CD14-positive monocyte (primary cell): Measurements from ENCODE around the gene NUP43. TPM values are rescaled to one million over a fixed set of nuclear protein-coding genes. Genes with fewer than 3 reads are reported as not detected.

Source experiments
- DNase-seq, 3 donors: peaks; one replicate each; pipeline ENCODE4 v3.0.0-alpha.2; 2011 to 2022
- H2AFZ ChIP-seq: 2 replicates; pipeline ENCODE4 v1.6.0; 2012; ENCODE audit warnings: mild to moderate bottlenecking, low read depth, low read length, inconsistent platforms; ENCODE audit not compliant: insufficient read depth, poor library complexity, severe bottlenecking
- H3K27ac ChIP-seq, 2 donors: 1 replicate in 1 of 2; 2 replicates in 1 of 2; pipeline ENCODE4 v1.5.1; 2012 to 2013; ENCODE audit warnings: low read length in 2 of 2, control low read depth in 1 of 2, inconsistent platforms in 1 of 2, low read depth in 1 of 2, mild to moderate bottlenecking in 1 of 2
- H3K27me3 ChIP-seq, 2 donors: one replicate each; pipeline versions ENCODE4 v1.6.0 to v1.6.1; 2011 to 2013; ENCODE audit warnings: low read length in 2 of 2; ENCODE audit not compliant: control insufficient read depth in 2 of 2, insufficient read depth in 2 of 2
- H3K36me3 ChIP-seq, 2 donors: replicated peaks in 1 of 2; 1 replicate in 1 of 2; 2 replicates in 1 of 2; pipeline versions ENCODE4 v1.5.1 to v1.6.1; 2012 to 2013; ENCODE audit warnings: low read length in 2 of 2, control low read depth in 1 of 2, inconsistent platforms in 1 of 2, mild to moderate bottlenecking in 1 of 2; ENCODE audit not compliant: insufficient read depth in 2 of 2, control insufficient read depth in 1 of 2
- H3K4me1 ChIP-seq, 2 donors: 1 replicate in 1 of 2; 2 replicates in 1 of 2; pipeline versions ENCODE4 v1.5.1 to v1.6.1; 2012 to 2013; ENCODE audit warnings: low read length in 2 of 2, control low read depth in 1 of 2, inconsistent platforms in 1 of 2, mild to moderate bottlenecking in 1 of 2, moderate library complexity in 1 of 2; ENCODE audit not compliant: insufficient read depth in 2 of 2, control insufficient read depth in 1 of 2
- H3K4me2 ChIP-seq: replicated peaks from 2 replicates; pipeline ENCODE3; 2012; ENCODE audit warnings: low read length, moderate library complexity, mild to moderate bottlenecking; ENCODE audit not compliant: poor library complexity, severe bottlenecking; ENCODE audit errors: extremely low read depth
- H3K4me3 ChIP-seq, 3 experiments: fragments of 200-600 bp in 1 of 3; sonication (generic) in 1 of 3; replicated peaks in 1 of 3; 1 replicate in 2 of 3; 2 replicates in 1 of 3; pipeline ENCODE4 v1.5.1; 2011 to 2013; ENCODE audit warnings: low read length in 3 of 3, mild to moderate bottlenecking in 3 of 3, control low read depth in 2 of 3, low read depth in 2 of 3, inconsistent platforms in 1 of 3, moderate library complexity in 1 of 3
- H3K79me2 ChIP-seq: 2 replicates; pipeline ENCODE4 v1.6.0; 2012; ENCODE audit warnings: mild to moderate bottlenecking, control low read depth, inconsistent platforms, low read length, moderate library complexity; ENCODE audit not compliant: insufficient read depth
- H3K9ac ChIP-seq: 2 replicates; pipeline ENCODE4 v1.6.0; 2017; ENCODE audit warnings: low read length, mild to moderate bottlenecking; ENCODE audit not compliant: insufficient read depth, poor library complexity, severe bottlenecking
- H3K9me3 ChIP-seq, 2 donors: replicated peaks in 1 of 2; 1 replicate in 1 of 2; 2 replicates in 1 of 2; pipeline versions ENCODE4 v1.5.1 to v1.6.1; 2012 to 2013; ENCODE audit warnings: low read length in 2 of 2, control low read depth in 1 of 2; ENCODE audit not compliant: control insufficient read depth in 1 of 2, insufficient read depth in 1 of 2
- H4K20me1 ChIP-seq: 2 replicates; pipeline ENCODE4 v1.6.0; 2012; ENCODE audit warnings: mild to moderate bottlenecking, low read length, control low read depth, moderate library complexity; ENCODE audit not compliant: insufficient read depth
- H3K27ac Mint-ChIP-seq, 7 donors: one replicate each; pipeline ENCODE4 v1.8.0; 2020; ENCODE audit warnings: mild to moderate bottlenecking in 7 of 7, mixed read lengths in 7 of 7, moderate library complexity in 6 of 7, inconsistent platforms in 2 of 7
- H3K27me3 Mint-ChIP-seq, 3 donors: one replicate each; pipeline ENCODE4 v1.8.0; 2021 to 2022; ENCODE audit warnings: low read depth in 3 of 3, mild to moderate bottlenecking in 3 of 3, mixed read lengths in 3 of 3, moderate library complexity in 3 of 3, inconsistent platforms in 1 of 3
- H3K36me3 Mint-ChIP-seq, 2 donors: one replicate each; pipeline ENCODE4 v1.8.0; 2020; ENCODE audit warnings: mixed read lengths in 2 of 2, inconsistent platforms in 1 of 2, mild to moderate bottlenecking in 1 of 2
- H3K4me1 Mint-ChIP-seq: one replicate; pipeline ENCODE4 v1.8.0; 2020; ENCODE audit warnings: mild to moderate bottlenecking, mixed read lengths
- H3K4me3 Mint-ChIP-seq, 2 donors: one replicate each; pipeline ENCODE4 v1.8.0; 2020; ENCODE audit warnings: mild to moderate bottlenecking in 2 of 2, mixed read lengths in 2 of 2, moderate library complexity in 1 of 2
- H3K9me3 Mint-ChIP-seq, 7 donors: one replicate each; pipeline ENCODE4 v1.8.0; 2020 to 2022; ENCODE audit warnings: mixed read lengths in 7 of 7, mild to moderate bottlenecking in 6 of 7, moderate library complexity in 6 of 7, inconsistent platforms in 2 of 7
- CTCF ChIP-seq: fragments of 200-600 bp; IDR thresholded peaks from one replicate; pipeline ENCODE4 v1.8.0; 2022; ENCODE audit warnings: antibody characterized with exemption, mild to moderate bottlenecking
- WGBS: methylation state at CpG from one replicate; pipeline ENCODE4 v1.1.5; 2013; ENCODE audit warnings: missing lambda C conversion rate; ENCODE audit not compliant: insufficient coverage; 5-methylcytosine and 5-hydroxymethylcytosine counted together
- intact Hi-C, 2 donors: fragments of 100-400 bp; cut with micrococcal nuclease; formaldehyde crosslinking; loops; one replicate each; pipeline versions ENCODE4 v1.15.0 to v1.15.1; 2023
- polyA minus RNA-seq: library from RNA; depleted of rRNA, polyadenylated mRNA; stranded (reverse); fragments of >200 nt; gene quantifications from 2 replicates; pipeline ENCODE4 v1.2.3, GENCODE V29; 2012
- polyA plus RNA-seq, 3 donors: library from polyadenylated mRNA; depleted of rRNA in 1 of 3; unstranded in 2 of 3; stranded (reverse) in 1 of 3; fragments of 300-500 nt in 2 of 3; fragments of >200 nt in 1 of 3; fragmentation: Illumina TruSeq in 2 of 3; gene quantifications; 1 replicate in 2 of 3; 2 replicates in 1 of 3; pipeline ENCODE4 v1.2.3, GENCODE V29; 2012 to 2021
- total RNA-seq, 12 experiments: library from RNA in 1 of 12; stranded (reverse) in 1 of 12; fragments of 120-200 nt in 1 of 12; gene quantifications; one replicate each; pipeline ENCODE4 v1.2.4 and lab custom pipeline; 2013 to 2026; ENCODE audit warnings: mixed read lengths in 6 of 12, inconsistent platforms in 1 of 12

NUP43 gene
- total RNA-seq (2013): 16.4 TPM
- 1 to 10 TPM; 4.5 to 7.2 (median 6.9) TPM for polyA plus RNA-seq
- 4.8 and 7.3 TPM in 2 replicates for polyA minus RNA-seq
- 3.0 to 26.5 (median 15.1) reads per million in 11 experiments for total RNA-seq (lab: John Stamatoyannopoulos, UW)

- Histone ChIP-seq H3K36me3 (peaks cover 15 to 21% of the 10 kb centered on the region in 2 donors), H3K27ac (peak within 1 kb of the TSS; percentile 73 to 88), H3K27me3 (no peaks in the 10 kb centered on the region), H3K9me3 (no peaks in the 10 kb centered on the region), H3K4me2 (peak within 1 kb of the TSS; percentile 89), H3K79me2 (peaks cover 51% of the 10 kb centered on the region), H4K20me1 (peaks cover 8% of the 10 kb centered on the region), H3K4me3 (peak within 1 kb of the TSS; percentile 74 to 87 (median 87)), H2AFZ (peak within 1 kb of the TSS; percentile 93), H3K4me1 (peaks cover 25 to 39% of the 10 kb centered on the region in 2 donors), H3K9ac (peak within 1 kb of the TSS; percentile 81)
- H3K27me3 Mint-ChIP-seq: no peaks in the 10 kb centered on the region
- peak within 1 kb of the TSS; percentile 97 to 98 for H3K4me3 Mint-ChIP-seq
- no peaks in the 10 kb centered on the region for H3K9me3 Mint-ChIP-seq
- H3K4me1 Mint-ChIP-seq: peaks cover 25% of the 10 kb centered on the region
- peak; percentile 81 to 88 (median 85) for DNase-seq
- TF ChIP-seq CTCF: peak; percentile 62
- intact Hi-C loops: no loop called here
- WGBS: 5% methylated on average over 40 of the region's 41 CpGs
- peaks cover 18 to 23% of the 10 kb centered on the region in 2 donors for H3K36me3 Mint-ChIP-seq
- peak within 1 kb of the TSS; percentile 88 to 97 (median 91) for H3K27ac Mint-ChIP-seq
Measured at GRCh38 chr6:149746147-149746946, at the start of gene NUP43. NUP43 (minus strand) TSS chr6:149746529; CDS start chr6:149746495, 34 bp downstream.

GRCh38 chr6:149783551-149783950 lies 37.2 kb upstream of the NUP43 start:
- peaks cover 72% of the 10 kb centered on the region for H4K20me1 ChIP-seq
- Mint-ChIP-seq H3K4me3 (no peak overlapping the region), H3K4me1 (peaks cover 3% of the 10 kb centered on the region), H3K36me3 (peaks cover 39 to 63% of the 10 kb centered on the region in 2 donors), H3K9me3 (peaks cover 0 to under 1% (median 0%) of the 10 kb centered on the region in 7 donors), H3K27me3 (no peaks in the 10 kb centered on the region), H3K27ac (peak overlapping the region in 3 of 7 donors; percentile 4 to 57 (median 30))
- no peaks in the 10 kb centered on the region for H3K4me1 ChIP-seq
- no peaks in the 10 kb centered on the region for H3K27me3 ChIP-seq
- peaks cover 45 to 68% of the 10 kb centered on the region in 2 donors for H3K36me3 ChIP-seq
- no peak overlapping the region for H3K9ac ChIP-seq
- H3K79me2 ChIP-seq: peaks cover 75% of the 10 kb centered on the region
- no peak for DNase-seq
- no peak overlapping the region for H3K4me2 ChIP-seq
- H3K4me3 ChIP-seq: no peak overlapping the region
- no CpG with 5 or more reads among the region's 3 CpGs for WGBS
- no peak for TF ChIP-seq CTCF
- no peak overlapping the region for H3K27ac ChIP-seq
- H2AFZ ChIP-seq: no peak overlapping the region
- H3K9me3 ChIP-seq: no peaks in the 10 kb centered on the region
- intact Hi-C loops: no loop called here
